Epithelial cell of proximal tubule (primary cell): Measurements from ENCODE around the gene C1orf21. TPM values are rescaled to one million over a fixed set of nuclear protein-coding genes. Genes with fewer than 3 reads are reported as not detected.
"Not testable (repeated sequence)": the region's sequence is repeated elsewhere in the genome, so short reads cannot be mapped to it uniquely, and the experiment has no call there.

Source experiments
- DNase-seq: peaks from one replicate; pipeline ENCODE4 v3.0.0-alpha.2; 2011; ENCODE audit warnings: low read depth
- H3K4me3 ChIP-seq: 2 replicates; pipeline ENCODE4 v1.5.1; 2011; ENCODE audit warnings: low read depth, mild to moderate bottlenecking, low read length
- CTCF ChIP-seq: conservative IDR thresholded peaks from 2 replicates; pipeline ENCODE4 v1.5.1; 2012; ENCODE audit warnings: low read depth, mild to moderate bottlenecking, low read length
- total RNA-seq: library from RNA; depleted of rRNA; stranded (reverse); fragments of >200 nt; gene quantifications from 2 replicates; pipeline ENCODE4 v1.2.3, GENCODE V29; 2015

Gene C1orf21
- total RNA-seq, result 2.3 and 4.0 TPM in 2 replicates

DNA sequence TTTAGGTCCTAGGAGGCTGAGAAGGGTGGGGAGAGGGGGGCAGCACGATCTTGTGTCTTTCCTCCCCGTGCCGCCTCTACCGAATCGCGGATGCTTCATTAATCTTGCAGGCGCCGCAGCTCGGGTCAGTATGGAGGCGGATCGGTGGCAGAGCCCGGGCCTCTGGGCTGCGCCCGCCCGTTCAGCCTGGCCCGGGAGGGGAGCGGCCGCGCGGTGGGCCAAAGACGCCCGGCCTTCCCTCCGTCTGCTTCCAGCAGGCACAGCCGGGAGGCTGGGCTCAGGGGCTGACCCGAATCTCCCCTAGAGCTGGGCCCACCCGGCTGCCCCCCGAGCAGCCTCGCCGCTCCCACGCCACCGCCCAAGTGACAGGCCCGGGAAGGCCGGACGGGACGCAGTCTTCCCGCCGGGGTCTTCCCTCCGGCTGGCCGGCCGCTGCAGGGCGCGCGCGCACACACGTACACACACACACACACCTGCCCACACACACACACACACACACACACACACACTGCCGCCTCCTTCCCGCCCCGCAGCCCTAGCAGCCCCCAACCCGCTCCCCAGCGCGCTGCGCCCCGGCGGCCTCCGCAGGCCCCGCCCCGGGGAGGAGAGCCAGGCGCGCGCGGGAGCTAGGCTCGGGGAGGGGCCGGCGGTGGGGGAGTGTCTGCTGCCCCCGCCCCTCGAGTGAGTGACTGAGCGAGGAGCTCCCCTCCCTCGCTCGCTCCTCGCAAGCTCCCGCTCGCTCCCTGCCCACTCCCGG lies at the start of gene C1orf21:
Gene C1orf21, plus strand, starts transcription at position 718 of the 757 bp plus-strand sequence. CDS start 90,481 bp downstream, outside the sequence.
- no peak for DNase-seq
- peak within 1 kb of the TSS; percentile 69 for H3K4me3 ChIP-seq
- TF ChIP-seq CTCF, result no peak

DNA sequence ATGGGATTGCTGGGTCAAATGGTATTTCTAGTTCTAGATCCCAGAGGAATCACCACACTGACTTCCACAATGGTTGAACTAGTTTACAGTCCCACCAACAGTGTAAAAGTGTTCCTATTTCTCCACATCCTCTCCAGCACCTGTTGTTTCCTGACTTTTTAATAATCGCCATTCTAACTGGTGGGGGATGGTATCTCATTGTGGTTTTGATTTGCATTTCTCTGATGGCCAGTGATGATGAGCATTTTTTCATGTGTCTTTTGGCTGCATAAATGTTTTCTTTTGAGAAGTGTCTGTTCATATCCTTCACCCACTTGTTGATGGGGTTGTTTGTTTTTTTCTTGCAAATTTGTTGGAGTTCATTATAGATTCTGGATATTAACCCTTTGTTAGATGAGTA lies 49.0 kb upstream of the C1orf21 start:
- H3K4me3 ChIP-seq, DNase-seq: not testable (repeated sequence)

DNA sequence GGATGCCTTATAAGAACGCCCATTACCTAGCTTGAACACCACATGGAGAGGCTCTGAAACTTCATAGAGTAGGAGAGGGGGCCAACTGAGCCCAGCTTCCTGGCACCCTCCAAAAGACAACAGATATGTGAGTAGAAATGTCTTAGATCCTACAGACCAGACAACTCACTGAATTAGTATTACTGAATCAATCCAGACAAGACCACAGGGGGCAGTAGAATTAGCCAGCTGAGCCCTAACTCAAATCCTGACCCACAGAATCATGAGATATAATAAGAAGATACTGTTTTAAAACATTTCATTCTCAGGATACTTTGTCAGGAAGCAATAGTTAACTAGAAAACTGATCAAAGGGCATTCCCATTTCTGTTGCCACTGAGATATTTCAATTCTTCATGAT lies 45.8 kb upstream of the C1orf21 start:
- H3K4me3 ChIP-seq, result no peak overlapping the region
- DNase-seq, result no peak
- TF ChIP-seq CTCF, result peak; percentile 47

DNA sequence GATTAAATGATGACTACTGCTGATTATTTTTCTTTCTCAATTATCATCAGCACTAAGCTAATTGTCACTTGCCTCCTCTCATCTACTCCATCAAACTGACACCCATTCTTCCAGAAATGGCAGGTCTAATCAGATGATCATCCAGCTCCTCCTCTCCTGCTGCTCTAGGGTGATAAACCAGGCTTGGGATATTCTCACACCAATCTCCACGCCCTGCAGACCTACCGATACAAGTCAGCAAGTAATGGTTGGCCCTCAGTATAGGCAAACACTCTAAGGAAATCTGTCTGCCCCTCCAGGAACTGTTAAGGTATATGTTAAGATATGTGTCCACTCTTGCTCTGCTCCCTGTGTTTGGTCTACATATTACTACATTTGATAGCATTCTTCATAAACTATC lies 36.3 kb upstream of the C1orf21 start:
- no peak overlapping the region for H3K4me3 ChIP-seq
- DNase-seq, result no peak
- no peak for TF ChIP-seq CTCF

- no peak for DNase-seq
- no peak overlapping the region for H3K4me3 ChIP-seq
- TF ChIP-seq CTCF, result no peak
Measured at GRCh38 chr1:184351416-184351975, 35.3 kb upstream of the C1orf21 start.

DNA sequence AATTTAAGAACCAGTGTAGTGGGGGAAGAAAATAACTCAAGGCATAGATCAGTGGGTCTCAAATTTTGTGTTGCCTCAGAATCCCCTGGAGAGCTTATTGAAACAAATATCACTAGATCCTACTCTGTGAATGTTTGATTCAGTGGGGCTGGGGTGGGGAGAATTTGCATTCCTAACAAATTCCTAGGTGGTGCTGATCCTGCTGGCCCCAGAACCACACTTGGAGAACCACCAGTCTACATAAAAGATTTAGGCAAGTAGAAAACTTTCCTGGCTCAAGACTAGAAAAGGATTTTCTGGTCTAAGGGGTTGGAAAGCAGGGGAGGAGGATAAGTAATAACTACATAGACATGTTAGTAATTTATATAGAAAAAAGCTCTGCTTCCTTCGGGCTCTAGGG lies 34.1 kb upstream of the C1orf21 start:
- H3K4me3 ChIP-seq, result no peak overlapping the region
- DNase-seq, result no peak
- TF ChIP-seq CTCF, result no peak

GRCh38 chr1:184354719-184355118 lies 32.1 kb upstream of the C1orf21 start:
- no peak for DNase-seq
- H3K4me3 ChIP-seq, result no peak overlapping the region
- TF ChIP-seq CTCF, result no peak
